Lung (tissue), 12 donors: Measurements from ENCODE around the gene NAT8L. TPM values are rescaled to one million over a fixed set of nuclear protein-coding genes. Genes with fewer than 3 reads are reported as not detected.

Experiments used
- ATAC-seq: fragments of 200-7000 bp; cut with Tn5 transposase; one replicate; pipeline ENCODE4 v1.9.1; 2020; ENCODE audit warnings: moderate number of reproducible peaks; ENCODE audit not compliant: insufficient read depth, low FRiP score
- DNase-seq, 3 donors: peaks; one replicate each; pipeline ENCODE4 v3.0.0-alpha.2; 2013 to 2017
- H3K27ac ChIP-seq, 2 donors: one replicate each; pipeline ENCODE4 v1.5.1; 2013; ENCODE audit warnings: mild to moderate bottlenecking in 2 of 2, moderate library complexity in 2 of 2, control low read depth in 1 of 2, inconsistent platforms in 1 of 2, low read depth in 1 of 2, low read length in 1 of 2
- H3K27me3 ChIP-seq, 3 donors: one replicate each; pipeline ENCODE4 v1.5.1; 2013; ENCODE audit warnings: low read length in 2 of 3; ENCODE audit not compliant: control insufficient read depth in 3 of 3, insufficient read depth in 3 of 3
- H3K36me3 ChIP-seq, 4 donors: one replicate each; pipeline ENCODE4 v1.5.1; 2013; ENCODE audit warnings: low read length in 4 of 4, mild to moderate bottlenecking in 1 of 4, moderate library complexity in 1 of 4; ENCODE audit not compliant: control insufficient read depth in 4 of 4, insufficient read depth in 4 of 4
- H3K4me1 ChIP-seq, 5 donors: one replicate each; pipeline ENCODE4 v1.5.1; 2013; ENCODE audit warnings: low read length in 5 of 5, mild to moderate bottlenecking in 2 of 5, moderate library complexity in 1 of 5; ENCODE audit not compliant: control insufficient read depth in 5 of 5, insufficient read depth in 5 of 5
- H3K4me3 ChIP-seq: one replicate; pipeline ENCODE4 v1.5.1; 2013; ENCODE audit warnings: mild to moderate bottlenecking, control low read depth, moderate library complexity
- H3K9ac ChIP-seq, 2 donors: one replicate each; pipeline ENCODE4 v1.5.1; 2013; ENCODE audit warnings: low read length in 2 of 2, control low read depth in 1 of 2; ENCODE audit not compliant: insufficient read depth in 1 of 2
- H3K9me3 ChIP-seq, 4 donors: one replicate each; pipeline ENCODE4 v1.5.1; 2013; ENCODE audit warnings: low read length in 3 of 4, mild to moderate bottlenecking in 1 of 4, moderate library complexity in 1 of 4; ENCODE audit not compliant: control insufficient read depth in 4 of 4, insufficient read depth in 3 of 4
- WGBS, 2 donors: extraction: QIAGEN DNeasy Blood & Tissue Kit; methylation state at CpG; one replicate each; pipeline ENCODE4 v1.1.7; 2013; 5-methylcytosine and 5-hydroxymethylcytosine counted together
- polyA plus RNA-seq, 2 donors: library from polyadenylated mRNA; stranded (reverse); fragments of 200-250 nt; gene quantifications; one replicate each; pipeline ENCODE4 v1.2.1, GENCODE V29; 2013
- total RNA-seq, 2 donors: library from RNA; depleted of rRNA in 1 of 2; stranded (reverse); fragments of >200 nt in 1 of 2; gene quantifications; one replicate each; pipeline ENCODE4 v1.2.1, GENCODE V29; 2014 to 2021
- TF ChIP-seq, protein P1 (sequence below): IDR thresholded peaks from 2 replicates; pipeline ENCODE4 v1.5.1; 2012; ENCODE audit warnings: mild to moderate bottlenecking; ENCODE audit errors: control extremely low read depth, extremely low read depth
- donor health status: control.
- donor health status: control.
- donor health status: Bipolar disorder and iron deficiency.
- donor health status: healthy.
- donor health status: DM: yes; HTN: yes; CAD: no.

Gene NAT8L
- total and polyA plus RNA-seq, 4 donors, result 0.05 to 0.46 (median 0.17) TPM

DNA sequence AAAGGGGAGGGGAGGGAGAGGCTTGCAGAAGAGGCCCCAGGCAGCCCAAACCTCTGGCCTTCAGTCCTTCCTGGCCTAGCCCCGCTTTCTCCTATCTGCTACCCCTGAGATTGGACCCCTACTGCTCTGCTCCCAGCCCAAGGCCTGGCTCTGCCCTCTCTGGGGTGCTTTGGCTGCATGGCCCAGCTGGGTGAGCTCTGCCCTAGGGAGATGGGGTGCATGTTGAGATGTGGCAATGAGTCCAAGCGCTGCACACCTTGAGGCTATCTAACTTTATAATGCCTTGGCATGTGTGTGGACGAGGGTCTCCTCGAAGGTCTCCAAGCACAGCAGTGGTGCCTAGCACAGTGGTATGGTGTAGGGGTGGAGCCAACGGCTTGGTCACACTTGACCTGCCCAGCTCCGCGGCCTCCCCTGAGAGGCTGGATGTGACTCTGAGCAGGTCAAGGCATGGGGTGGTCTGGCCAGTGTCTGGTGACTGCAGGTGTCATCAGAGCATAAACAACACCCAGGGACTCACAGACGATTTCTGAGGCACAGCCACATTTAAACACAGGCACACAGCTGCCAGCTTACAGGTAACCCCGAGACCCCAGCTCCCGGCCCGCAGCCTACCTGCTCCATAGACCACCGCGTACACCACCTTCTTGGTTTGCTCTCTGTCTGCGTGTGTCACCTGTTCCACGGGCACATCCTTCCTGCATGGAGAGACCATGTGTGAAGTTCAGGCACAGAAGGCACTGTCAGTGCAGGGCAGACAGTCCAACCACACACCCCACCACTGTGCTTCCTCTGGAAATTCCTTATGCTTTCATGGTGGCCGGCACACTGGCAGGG is 36.3 kb downstream of the NAT8L start:
- peaks cover 0 to 18% (median 3%) of the 10 kb centered on the region in 4 donors for H3K9me3 ChIP-seq
- DNase-seq, result no peak
- WGBS, 2 donors, result 90 to 92% methylated on average over 16 of the region's 16 CpGs
- no peak overlapping the region for H3K4me3 ChIP-seq
- H3K36me3 ChIP-seq, result no peaks in the 10 kb centered on the region
- no peak overlapping the region for H3K9ac ChIP-seq
- no peak overlapping the region for H3K27ac ChIP-seq
- no peak for ATAC-seq
- no peaks in the 10 kb centered on the region for H3K4me1 ChIP-seq
- TF ChIP-seq, protein P1, sequence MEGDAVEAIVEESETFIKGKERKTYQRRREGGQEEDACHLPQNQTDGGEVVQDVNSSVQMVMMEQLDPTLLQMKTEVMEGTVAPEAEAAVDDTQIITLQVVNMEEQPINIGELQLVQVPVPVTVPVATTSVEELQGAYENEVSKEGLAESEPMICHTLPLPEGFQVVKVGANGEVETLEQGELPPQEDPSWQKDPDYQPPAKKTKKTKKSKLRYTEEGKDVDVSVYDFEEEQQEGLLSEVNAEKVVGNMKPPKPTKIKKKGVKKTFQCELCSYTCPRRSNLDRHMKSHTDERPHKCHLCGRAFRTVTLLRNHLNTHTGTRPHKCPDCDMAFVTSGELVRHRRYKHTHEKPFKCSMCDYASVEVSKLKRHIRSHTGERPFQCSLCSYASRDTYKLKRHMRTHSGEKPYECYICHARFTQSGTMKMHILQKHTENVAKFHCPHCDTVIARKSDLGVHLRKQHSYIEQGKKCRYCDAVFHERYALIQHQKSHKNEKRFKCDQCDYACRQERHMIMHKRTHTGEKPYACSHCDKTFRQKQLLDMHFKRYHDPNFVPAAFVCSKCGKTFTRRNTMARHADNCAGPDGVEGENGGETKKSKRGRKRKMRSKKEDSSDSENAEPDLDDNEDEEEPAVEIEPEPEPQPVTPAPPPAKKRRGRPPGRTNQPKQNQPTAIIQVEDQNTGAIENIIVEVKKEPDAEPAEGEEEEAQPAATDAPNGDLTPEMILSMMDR, result no peak
- peaks cover 0 to 4% (median 2%) of the 10 kb centered on the region in 3 donors for H3K27me3 ChIP-seq

DNA sequence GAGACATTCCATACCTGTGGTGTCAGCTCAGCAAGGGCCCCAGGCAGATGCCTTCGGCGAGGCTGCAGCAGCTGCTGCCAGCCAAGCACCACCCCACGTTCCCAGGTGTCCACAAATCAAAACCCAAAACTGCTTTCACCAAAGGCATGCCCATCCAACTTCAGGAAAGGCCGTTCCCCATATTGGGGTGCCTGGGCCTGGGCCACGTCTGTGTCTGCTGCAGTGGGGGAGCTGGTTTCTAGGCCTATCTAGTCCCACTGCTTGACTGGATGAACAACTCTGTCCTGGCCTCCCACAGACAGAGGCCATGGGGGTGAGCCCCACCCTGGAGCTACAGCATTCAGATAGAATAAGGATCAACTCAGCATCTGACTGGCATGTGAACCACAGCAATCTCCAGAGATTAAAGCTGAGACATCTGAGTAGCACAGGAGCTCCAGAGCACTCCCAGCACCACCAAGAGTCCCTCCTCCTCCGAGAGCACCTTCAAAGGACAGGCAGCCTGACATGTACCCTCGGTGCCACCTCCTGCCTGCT is 37.0 kb downstream of the NAT8L start:
- peaks cover 0 to 18% (median 3%) of the 10 kb centered on the region in 4 donors for H3K9me3 ChIP-seq
- peaks cover 0 to 4% (median 2%) of the 10 kb centered on the region in 3 donors for H3K27me3 ChIP-seq
- no peaks in the 10 kb centered on the region for H3K36me3 ChIP-seq
- WGBS, 2 donors, result 85 to 93% methylated on average over 7 of the region's 7 CpGs
- no peak overlapping the region for H3K9ac ChIP-seq
- H3K27ac ChIP-seq, result no peak overlapping the region
- H3K4me3 ChIP-seq, result no peak overlapping the region
- DNase-seq (no peak), ATAC-seq (no peak)
- H3K4me1 ChIP-seq, result no peaks in the 10 kb centered on the region
- TF ChIP-seq, protein P1, result no peak

DNA sequence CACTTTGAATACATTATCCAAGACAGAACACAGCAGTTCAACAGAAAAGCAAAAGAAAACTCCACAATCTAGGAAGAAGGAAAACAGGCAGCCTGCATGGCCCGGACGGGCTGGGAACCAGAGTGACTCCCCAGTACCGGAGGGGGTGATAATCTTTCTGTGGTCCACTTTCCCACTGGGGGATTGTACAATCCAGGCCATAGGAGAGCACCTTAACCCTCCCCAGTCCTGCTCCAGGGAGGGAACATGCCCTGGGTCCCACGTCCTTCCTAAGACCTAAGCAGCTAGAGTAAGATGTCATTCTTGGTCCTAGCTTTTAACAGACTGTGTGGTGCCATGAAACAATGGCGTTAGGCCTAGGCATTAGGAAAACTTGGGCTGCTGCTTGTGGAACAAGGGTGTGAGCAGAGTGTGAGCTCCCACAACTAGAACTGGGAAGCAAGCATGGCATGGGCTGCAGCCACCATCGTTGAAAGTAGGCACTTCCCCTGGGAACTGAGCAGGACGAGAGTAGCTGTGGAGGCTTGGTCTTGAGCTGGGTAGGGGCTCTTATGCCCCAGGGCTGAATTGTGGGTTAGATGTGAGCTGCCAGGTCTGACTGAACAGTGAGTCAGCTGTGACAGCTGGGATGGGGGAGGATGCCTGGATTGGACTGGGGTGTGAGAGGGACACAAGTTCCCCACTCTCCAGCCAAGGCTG is 42.4 kb downstream of the NAT8L start:
- Histone ChIP-seq H3K9me3 (peaks cover 0 to 22% (median 9%) of the 10 kb centered on the region in 4 donors), H3K27ac (no peak overlapping the region), H3K4me1 (no peaks in the 10 kb centered on the region), H3K27me3 (peaks cover 0 to 4% (median 4%) of the 10 kb centered on the region in 3 donors), H3K4me3 (no peak overlapping the region), H3K9ac (no peak overlapping the region), H3K36me3 (no peaks in the 10 kb centered on the region)
- DNase-seq (no peak), ATAC-seq (no peak)
- 90 to 95% methylated on average over 7 of the region's 7 CpGs for WGBS, 2 donors
- TF ChIP-seq, protein P1, result no peak
